Measurements from ENCODE around the gene ZNF581.
A peak's percentile ranks its signal among the peaks of the same experiment; 100 is the strongest.

Gene ZNF581

DNA sequence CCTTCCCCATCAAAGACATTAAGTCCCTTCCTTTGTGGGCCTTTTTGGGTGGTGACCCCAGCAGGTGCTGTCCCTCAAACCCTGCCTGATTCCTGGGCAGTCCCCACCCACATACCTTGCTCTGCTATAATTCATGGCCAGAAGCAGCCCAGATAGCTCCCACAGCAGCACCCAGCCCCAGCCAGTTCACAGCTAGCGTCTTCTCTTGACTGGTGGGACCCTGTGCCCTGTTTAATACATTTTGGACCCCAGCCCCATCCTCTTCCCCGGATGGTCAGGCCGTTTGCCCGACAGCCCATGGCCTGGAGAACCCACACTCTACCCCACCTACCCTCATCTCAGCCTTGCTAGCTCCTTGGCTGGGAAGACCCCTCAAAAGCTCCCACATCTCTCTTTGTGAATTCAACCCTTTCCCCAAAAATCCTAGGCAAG is 6.7 kb downstream of the ZNF581 start:
- no peak for DNase-seq

DNA sequence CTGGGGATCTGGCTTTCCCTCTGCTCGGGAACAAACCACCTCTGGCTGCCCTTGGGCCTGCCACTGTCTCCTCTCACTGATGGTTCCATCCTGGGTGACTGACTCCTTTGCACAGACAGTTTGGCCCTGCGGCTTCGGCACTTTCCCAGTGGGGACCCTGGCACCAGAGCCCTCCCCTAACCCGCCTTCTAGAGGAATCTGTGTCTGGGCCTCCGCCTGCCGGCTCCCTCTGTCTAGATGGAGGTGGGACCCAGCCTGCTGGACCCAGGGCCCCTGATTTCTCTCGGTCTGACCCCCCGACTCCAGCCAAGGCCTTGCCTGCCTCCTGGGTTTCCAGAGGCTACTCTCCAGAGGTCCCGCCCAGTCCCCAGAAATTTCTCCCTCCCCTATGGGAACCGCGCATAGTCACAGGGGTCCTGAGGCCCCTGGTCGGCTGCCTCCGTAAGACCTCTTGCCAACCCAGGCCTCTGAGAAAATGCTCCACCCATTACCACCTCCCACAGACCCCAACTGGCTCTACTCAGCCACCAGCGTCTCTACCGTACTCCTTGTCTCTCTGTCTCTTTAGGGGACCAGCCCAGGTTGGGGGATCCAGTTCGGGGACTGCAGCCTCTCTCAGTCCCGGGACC is 7.3 kb downstream of the ZNF581 start:
- DNase-seq: no peak

DNA sequence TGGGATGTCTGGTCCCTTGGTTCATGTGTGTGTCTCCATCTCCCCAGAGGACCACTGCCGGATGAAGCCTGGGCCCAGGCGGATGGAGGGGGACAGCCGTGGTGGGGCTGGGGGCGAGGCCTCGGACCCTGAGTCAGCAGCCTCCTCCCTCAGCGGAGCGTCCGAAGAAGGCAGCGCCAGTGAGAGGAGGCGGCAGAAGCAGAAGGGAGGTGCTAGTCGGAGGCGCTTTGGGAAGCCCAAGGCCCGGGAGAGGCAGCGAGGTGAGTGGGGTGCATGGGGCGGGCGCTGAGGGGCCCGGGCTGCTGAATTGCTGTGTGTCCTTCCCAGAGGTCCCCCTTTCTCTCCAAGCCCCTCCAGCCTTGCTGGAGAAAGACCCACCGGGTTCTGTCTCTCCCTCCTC is 7.8 kb downstream of the ZNF581 start:
- DNase-seq: no peak

DNA sequence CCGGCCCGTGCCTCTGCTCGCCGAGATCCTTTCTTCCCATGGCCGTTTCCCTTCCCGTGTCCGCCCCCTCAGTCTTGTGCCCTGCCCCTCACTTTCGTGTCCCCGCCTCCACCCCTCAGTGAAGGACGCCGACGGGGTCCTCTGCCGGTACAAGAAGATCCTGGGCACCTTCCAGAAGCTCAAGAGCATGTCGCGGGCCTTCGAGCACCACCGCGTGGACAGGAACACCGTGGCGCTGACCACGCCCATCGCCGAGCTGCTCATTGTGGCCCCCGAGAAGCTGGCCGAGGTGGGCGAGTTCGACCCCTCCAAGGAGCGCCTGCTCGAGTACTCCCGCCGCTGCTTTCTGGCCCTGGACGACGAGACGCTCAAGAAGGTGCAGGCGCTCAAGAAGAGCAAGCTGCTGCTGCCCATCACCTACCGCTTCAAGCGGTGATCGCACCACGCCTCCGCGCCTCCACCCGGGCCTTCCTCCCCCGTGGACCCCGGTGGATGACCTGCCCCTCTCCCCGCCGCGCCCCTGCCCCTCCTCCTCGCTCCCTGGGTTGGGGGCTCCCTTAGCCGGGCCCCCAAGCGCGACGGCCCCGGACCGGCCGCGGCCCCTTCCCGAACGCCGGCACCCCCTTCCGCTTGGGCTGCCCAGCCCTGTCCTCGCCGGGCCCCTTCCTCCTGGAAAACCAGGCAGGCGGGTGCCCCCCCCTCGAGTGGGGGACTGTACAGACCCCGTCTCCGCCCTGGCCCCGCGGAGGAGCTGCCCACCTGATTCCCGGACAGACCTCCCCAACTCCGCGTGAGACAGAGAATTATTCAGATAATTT is 9.1 kb downstream of the ZNF581 start:
- no peak for DNase-seq

DNA sequence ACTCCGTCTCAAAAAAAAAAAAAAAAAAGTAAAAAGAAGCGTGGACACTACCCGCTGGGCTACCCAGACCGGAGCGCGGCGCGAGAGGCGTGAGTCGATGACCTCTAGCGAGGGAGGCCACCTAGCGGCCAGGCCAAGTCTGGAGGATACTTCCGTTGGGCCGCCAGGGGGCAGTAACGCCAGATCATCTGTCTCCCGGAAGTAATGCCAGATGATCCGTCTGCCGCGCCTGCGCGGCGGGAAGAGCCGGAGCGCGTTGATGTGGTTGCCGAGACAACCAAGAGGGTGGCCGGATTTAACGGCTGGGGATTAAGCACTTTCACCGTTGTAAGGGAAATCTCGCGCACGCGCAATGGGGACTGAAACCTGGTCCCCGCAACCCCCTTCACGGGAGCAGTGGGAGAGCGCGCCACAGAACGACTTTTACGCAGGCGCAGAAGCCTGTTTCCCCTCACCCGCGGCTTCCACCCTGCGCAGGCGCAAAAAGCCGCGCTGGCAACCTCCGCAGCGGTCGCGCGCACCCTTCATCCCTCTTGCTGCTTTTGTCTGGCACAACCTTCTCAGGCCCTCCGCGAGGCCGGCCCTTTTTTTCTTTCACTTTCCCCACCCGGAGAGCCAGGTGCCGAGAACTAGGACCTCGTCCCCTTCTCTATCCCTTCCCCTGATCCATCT is 10.3 kb downstream of the ZNF581 start:
- peak; percentile 99 for DNase-seq

DNA sequence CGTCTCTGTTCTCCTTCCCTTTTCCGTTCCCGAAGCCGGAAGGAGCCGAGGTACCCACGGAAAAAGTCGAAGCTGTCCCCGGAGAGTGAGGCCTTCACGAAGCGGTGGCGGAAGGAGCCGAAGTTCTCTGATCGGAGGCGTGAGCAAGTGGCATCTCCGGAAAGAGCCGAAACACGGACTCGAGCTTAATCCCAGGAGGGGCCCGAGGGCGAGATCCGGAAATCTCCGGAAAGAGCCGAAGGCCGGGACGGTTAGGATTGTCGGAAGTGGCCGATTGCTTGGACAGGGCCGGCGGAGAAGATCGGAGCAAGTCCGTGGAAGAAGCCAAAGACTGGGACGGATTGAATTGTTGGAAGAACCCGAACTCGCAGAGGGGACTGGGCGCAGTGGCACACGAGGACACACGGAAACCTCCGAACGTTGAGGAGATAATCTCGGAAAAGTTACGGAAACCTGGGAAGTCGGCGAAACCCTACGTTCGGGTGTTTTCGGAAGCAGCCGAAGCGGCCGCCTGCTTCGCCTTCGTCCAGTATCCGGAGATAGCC is 10.9 kb downstream of the ZNF581 start:
- peak; percentile 99 for DNase-seq

DNA sequence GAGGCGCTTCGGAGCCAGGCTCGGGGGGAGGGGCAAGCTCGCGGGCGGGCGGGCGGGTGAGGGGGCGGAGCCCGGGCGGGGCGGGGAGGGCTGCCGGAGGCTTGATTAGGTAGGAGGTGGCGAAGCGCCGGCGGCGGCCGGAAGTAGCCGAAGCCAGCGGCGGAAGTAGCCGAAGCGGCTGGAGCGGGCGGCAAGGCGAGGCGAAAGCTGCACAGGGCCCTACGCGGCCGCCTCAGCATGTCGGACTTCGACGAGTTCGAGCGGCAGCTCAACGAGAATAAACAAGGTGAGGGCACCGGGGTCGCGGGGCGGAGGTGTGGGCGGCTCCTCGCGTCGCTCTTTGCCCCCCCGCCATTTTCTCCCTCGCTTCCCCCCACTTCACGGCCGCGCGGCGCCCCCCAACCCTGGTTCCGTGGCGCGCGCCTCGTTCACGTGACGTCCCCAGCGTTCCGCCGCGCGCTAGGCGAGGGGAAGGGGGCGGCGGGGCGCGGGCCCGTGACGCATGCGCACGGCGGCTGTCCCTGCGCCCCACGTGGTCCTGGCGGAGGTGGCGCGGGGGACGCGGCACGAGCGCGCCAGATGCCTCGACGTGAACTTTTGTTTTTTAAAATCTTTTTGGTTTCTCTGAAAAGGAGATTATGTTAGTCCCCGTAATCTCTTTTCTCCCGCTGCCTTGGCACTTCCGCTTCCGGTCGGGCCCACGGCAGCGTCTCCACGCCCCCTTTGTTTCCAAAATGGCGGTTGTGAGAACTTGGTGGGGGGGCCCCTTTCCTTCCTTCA is 11.6 kb downstream of the ZNF581 start, which contains the start of gene U2AF2:
U2AF2 (plus strand) TSS at position 168 of the 780 bp plus-strand sequence; CDS start at position 238, 70 bp downstream.
- peak; percentile 95 for DNase-seq

DNA sequence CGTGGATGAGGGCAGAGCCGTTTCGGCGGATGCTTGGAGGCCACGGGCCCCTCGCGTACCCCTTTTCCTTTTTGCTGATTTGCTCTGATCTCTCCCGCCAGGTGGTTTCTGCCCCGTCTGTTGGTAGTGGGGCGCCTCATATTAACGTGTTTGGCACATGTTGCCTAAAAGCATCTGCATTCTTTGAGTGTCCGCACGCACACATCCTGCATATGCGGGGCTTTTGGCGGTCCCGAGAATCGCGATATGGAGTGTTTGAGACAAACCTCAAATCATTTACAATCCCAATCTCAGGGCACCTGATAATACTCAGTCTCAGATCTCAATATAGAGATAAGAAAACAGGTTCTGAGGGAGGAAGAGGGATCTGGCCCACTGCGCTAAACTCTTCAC is 12.2 kb downstream of the ZNF581 start:
- DNase-seq: no peak

DNA sequence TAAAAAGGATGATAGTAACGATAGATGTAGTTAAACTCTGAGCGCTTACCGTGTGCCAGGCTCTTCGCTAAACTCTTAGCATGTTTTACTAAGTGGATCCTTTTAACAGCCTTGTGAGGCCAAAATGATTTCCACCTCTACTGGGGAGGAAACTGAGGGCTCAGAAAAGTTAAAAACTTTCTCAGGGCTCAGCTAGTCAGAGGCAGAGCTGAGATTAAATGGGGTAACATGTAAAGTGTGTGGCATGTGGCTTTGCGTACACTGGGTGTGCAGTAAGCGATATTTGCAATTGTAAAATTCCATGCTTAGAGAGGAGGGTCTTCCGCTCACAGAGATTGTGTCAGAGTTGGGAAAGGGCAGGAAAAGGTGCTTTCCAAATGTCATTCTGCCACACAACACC is 13.1 kb downstream of the ZNF581 start:
- no peak for DNase-seq

DNA sequence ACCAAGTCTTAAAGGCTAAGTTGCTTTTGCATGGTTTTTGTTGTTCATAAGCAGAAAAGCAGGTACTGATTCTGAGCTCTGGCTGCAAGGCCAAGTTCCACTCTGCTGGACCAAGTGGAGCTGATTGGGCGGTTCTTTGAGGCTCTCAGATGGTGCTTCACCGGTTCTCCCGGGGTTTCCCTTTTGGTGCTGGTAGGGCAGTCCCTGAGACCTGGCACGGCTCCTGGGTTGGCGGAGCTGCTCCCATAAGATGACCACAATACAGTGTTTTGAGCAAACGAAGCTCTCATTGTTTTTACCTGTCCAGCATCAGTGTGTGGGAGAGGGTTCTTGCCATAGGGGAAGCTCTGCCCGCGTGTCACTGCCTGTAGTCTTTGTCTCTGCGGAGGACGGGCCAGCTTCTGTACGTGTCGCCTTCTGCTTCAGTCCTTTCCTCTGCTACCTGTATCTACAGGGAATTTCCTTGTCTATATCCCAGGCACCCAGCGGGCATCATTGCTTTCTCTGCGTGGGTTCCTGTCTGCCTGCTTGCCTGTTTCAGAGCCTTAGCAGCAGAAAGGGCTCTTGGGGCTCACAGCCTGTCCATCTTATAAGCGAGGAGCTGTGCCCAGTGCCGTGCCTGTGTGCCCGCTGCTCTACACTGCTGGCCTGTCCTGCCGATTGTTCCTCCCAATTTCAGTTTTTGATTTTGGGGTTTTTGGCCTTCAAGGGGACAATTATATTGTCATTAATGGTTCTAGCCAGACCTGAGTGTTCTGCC is 13.7 kb downstream of the ZNF581 start:
- DNase-seq: no peak

DNA sequence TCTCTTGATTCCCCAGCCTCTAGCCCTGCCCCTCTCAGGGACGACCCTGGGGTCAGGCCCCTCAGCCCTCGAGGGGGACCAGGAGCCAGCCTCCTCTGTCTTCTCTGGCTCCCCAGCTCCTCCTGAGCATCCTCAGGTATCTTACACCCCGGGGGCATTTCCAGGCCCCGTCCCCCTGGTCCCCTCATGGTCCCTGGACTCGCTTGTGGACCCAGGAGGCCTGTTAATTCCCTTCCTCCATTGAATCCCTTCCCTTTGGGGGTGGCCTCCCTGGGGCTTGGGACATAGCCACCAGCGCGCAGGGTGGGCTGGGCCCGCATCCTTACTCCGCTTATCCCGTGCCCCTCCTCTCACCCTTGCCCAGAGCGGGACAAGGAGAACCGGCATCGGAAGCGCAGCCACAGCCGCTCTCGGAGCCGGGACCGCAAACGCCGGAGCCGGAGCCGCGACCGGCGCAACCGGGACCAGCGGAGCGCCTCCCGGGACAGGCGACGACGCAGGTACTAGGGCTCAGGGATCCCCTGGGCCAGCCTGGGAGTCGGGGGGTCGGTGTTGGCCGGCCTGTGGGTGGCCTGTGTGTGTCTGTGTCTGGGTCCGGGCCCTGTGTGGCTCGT is 15.5 kb downstream of the ZNF581 start:
- DNase-seq: no peak

DNA sequence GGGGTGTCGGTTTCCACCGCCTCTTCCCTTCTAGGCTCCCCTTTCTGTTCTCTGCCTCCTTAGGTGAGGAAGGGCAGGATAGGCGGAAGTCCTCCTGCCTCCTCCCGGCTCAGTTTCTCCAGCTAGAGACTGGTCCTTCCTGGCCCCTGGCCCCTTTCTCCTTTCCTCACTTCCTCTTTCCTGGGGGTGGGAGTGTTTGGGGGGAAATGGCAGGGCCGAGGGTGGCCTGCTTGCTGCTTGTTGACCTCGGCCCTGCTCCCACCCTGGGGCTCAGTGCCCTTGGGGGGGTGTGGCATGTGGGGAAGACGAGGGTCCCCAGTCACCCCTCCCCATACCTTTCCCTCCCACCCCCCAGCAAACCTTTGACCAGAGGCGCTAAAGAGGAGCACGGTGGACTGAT is 16.4 kb downstream of the ZNF581 start:
- no peak for DNase-seq

DNA sequence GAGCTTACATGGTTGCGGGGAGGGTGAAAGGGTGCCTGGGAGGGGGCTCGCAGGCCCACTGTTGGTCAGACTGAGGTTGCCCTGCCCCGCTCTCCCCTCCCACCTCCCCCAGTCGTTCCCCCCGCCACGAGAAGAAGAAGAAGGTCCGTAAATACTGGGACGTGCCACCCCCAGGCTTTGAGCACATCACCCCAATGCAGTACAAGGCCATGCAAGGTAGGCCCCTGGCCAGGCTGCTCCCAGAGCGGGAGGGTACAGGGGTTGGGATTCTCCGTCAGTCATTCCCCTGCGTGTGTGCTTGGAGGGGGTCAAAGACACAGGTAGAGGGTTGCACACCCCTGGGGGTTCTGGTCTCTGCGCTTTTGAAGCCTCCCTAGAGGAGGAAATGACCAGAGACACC is 17.0 kb downstream of the ZNF581 start:
- no peak for DNase-seq

DNA sequence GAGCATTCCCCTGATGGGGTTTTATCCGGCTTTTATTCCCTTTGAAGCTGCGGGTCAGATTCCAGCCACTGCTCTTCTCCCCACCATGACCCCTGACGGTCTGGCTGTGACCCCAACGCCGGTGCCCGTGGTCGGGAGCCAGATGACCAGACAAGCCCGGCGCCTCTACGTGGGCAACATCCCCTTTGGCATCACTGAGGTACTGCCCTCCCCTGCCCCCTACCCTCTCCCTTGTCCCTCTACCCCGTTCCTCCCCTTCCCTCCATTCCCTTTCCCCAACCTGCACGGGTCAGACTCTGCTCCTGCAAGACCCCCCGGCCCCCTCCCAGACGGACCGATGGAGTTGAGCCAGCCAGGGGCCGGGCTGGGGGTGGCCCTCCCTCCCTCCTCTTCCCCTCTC is 17.5 kb downstream of the ZNF581 start:
- no peak for DNase-seq

DNA sequence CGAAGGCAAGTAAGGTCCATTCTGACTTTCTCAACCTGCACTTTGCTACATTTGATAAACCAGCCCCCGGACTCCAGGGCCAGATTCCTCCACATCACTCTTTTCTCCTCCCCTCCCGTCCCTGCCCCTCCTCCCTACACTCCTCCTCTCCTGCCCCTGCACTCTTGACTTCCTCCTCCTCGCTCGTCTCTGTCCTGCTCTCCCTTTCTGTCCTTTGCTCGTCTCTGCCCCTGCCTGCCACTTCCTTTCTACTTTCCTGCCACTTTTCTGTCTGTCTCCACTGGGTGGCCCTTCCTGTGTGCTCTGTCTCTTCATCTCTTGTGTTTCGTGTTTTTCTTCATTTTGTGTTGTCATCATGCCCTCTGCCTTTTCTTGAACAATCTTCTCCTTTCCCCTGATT is 18.4 kb downstream of the ZNF581 start:
- DNase-seq: no peak

DNA sequence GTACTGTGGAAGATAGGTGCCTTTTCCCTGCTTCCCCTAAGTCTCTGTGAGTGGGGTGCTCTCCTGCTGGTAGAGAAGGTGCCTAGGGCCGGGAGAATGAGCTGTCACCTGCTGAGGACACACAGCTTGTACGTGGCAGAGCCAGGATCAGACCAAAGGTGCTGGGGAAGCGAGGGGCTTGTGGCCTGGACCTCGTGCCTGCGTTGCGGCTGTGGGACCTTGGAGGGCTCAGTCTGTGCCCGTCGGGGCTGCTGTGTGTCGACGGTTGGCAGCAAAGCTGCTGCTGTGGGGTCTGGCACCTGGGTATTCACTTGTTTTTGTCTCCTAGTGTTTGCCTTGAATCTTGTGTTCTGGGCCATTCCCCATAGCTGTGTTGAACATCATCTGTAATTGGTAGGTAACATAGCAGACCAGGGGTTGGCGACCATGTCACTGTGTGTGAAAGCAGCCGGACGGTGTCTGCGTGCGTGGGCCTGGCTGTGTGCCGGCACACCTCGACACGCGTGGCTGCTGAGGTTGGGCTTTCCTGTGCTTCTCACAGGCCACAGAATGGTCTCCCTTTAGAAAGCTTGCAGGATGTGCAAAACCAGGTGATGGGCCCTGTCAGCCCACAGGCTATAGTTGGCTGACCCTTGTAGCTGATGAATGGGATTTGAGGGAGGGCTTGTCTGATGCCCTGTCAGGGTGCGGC is 20.5 kb downstream of the ZNF581 start:
- no peak for DNase-seq

DNA sequence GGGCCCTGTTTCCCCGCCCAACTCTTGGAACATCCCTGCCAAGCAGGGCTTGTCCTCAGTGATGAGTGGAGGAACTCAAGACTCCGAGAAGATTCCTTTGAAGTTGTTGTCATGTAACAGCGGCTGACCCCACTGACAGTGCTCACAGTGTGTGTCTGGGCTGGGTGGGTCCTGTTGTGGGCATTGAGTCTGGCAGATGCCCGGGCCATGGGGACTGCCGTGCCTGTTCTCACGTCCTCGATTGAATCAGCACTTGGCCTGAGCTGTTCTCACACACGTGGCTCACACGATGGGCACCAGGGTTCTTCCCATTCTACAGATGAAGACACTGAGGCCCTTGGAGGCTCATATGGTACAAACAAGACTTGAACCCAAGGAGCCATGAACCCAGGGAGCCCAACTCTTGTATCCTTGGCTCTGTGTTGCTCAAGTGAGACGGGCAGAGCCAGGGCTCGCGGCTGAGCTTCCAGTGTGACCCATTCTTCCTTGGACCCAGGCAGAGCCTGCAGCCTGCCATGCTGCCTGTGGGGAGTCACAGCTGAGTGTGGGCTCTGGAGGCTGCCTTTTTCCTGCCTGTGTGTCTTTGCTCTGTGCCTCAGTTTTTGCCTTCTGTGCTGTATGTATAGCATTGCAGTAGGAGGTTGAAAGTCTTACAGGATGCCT is 23.0 kb downstream of the ZNF581 start:
- no peak for DNase-seq

DNA sequence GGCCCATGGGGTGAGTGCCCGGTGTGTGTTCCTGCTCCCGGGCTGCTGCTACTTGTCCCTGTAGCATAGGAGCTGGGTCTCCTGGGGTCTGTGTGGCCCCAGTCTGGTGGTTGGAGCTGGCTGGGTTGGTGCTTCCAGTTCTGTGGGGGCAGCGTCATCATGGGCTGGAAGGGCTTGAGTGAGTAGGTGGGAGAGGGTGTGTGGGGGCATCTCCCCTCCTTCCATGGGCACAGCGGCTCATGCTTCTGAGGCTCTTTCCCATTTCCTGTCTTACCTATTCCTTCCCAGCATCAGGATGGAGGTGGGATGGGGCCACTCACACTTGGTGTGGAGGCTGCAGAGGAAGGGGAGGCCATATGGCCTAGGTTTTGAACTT is 23.5 kb downstream of the ZNF581 start:
- no peak for DNase-seq

DNA sequence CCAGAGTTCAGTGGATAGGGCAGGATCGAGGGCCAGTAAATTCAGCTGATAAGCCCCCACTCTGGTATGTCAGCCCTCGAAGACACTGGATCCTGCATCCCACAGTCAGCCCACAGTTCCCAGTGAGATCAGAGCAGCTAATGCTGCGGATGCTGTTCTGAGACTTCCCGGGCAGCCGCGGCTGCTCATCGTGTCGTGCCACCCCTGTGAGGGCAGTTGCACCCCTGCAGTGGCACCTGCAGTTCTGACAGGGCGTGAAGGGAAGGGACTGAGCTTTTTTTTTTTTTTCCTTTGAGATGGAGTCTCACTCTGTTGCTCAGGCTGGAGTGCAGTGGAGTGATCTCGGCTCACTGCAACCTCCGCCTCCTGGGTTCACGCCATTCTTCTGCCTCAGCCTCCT is 24.1 kb downstream of the ZNF581 start:
- DNase-seq: no peak

DNA sequence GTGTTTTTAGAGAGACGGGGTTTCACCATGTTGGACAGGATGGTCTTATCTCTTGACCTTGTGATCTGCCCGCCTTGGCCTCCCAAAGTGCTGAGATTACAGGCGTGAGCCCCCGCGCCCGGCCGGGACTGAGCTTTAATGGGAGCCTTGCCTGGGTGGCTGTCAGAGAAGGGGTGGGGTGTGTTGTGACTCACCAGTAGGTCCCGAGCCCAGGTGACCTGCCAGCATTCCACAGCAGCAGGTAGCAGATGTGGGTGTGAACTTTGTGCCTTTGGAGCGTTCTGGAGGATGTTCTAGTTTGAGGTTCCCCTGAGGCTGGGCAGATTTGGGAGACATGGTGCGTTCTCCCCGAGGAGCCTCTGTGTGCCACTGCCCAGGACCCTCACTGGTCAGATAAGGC is 24.5 kb downstream of the ZNF581 start:
- no peak for DNase-seq
